ENCODE results near the gene MYRIP.

GRCh38 chr3:39765575-39765974, 43.8 kb upstream of the MYRIP start:
- TF ChIP-seq RAD21 (IDR thresholded peaks at IDR 0.05; ENCODE audit: low read length) (no peak), POLR2AphosphoS5 (IDR thresholded peaks at IDR 0.05; ENCODE audit: low read depth, low read length) (no peak), CTCF (IDR thresholded peaks at IDR 0.05) (no peak), ZBTB33 (IDR thresholded peaks at IDR 0.05; ENCODE audit: borderline replicate concordance, low read depth) (no peak), YY1 (IDR thresholded peaks at IDR 0.05; ENCODE audit: low read depth) (no peak), CHD2 (IDR thresholded peaks at IDR 0.05; ENCODE audit: low read length, partially characterized antibody) (no peak), REST (IDR thresholded peaks at IDR 0.05; ENCODE audit: low read depth, low read length) (no peak), SMC3 (IDR thresholded peaks at IDR 0.05; ENCODE audit: low read depth, low read length) (no peak), SIN3A (IDR thresholded peaks at IDR 0.05; ENCODE audit: borderline replicate concordance, low read depth, low read length) (no peak), TCF12 (IDR thresholded peaks at IDR 0.05) (no peak), RXRA (IDR thresholded peaks at IDR 0.05; ENCODE audit: borderline replicate concordance, low read depth) (no peak)

Data from SK-N-SH (cell line).